Stomach (tissue), 9 donors: Measurements from ENCODE around the gene POLE4. TPM values are rescaled to one million over a fixed set of nuclear protein-coding genes. Genes with fewer than 3 reads are reported as not detected.

Source experiments
- DNase-seq, 2 donors: peaks; one replicate each; pipeline versions ENCODE4 v3.0.0 to v3.0.0-alpha.2; 2013 to 2019
- H3K27ac ChIP-seq, 5 donors: fragments of 200-600 bp in 4 of 5; sonication (generic) in 4 of 5; one replicate each; pipeline ENCODE4 v1.5.1; 2013 to 2019; ENCODE audit warnings: mild to moderate bottlenecking in 1 of 5, moderate library complexity in 1 of 5
- H3K27me3 ChIP-seq, 3 donors: fragments of 200-600 bp; sonication (generic); one replicate each; pipeline ENCODE4 v1.5.1; 2017 to 2019; ENCODE audit warnings: mixed run types in 1 of 3
- H3K36me3 ChIP-seq, 4 donors: fragments of 200-600 bp; sonication (generic); 1 replicate in 3 of 4; 2 replicates in 1 of 4; pipeline ENCODE4 v1.5.1; 2016 to 2019
- H3K4me1 ChIP-seq, 4 donors: fragments of 200-600 bp; sonication (generic); one replicate each; pipeline ENCODE4 v1.5.1; 2016 to 2019
- H3K4me3 ChIP-seq, 4 donors: fragments of 200-600 bp; sonication (generic) in 3 of 4; one replicate each; pipeline ENCODE4 v1.5.1; 2016 to 2019; ENCODE audit warnings: mild to moderate bottlenecking in 1 of 4
- H3K9me3 ChIP-seq, 4 donors: fragments of 200-600 bp; sonication (generic); one replicate each; pipeline ENCODE4 v1.5.1; 2016 to 2019
- EP300 ChIP-seq: sonication (generic); formaldehyde crosslinking; IDR thresholded peaks from one replicate; pipeline ENCODE4 v1.6.1; 2017; ENCODE audit warnings: antibody characterized with exemption
- POLR2A ChIP-seq, 4 donors: fragments of 450-650 bp; IDR thresholded peaks; one replicate each; pipeline ENCODE4 v1.6.1; 2016; ENCODE audit warnings: antibody characterized with exemption in 4 of 4, control low read depth in 2 of 4, mild to moderate bottlenecking in 1 of 4, moderate library complexity in 1 of 4
- POLR2AphosphoS5 ChIP-seq, 3 donors: sonication (generic); formaldehyde crosslinking; IDR thresholded peaks; one replicate each; pipeline ENCODE4 v1.6.1; 2016; ENCODE audit warnings: antibody characterized with exemption in 3 of 3
- WGBS, 5 donors: extraction: QIAGEN DNeasy Blood & Tissue Kit in 3 of 5; methylation state at CpG; one replicate each; pipeline versions ENCODE4 v1.1.5 to v1.1.7; 2013 to 2018; 5-methylcytosine and 5-hydroxymethylcytosine counted together
- intact Hi-C: fragments of 100-400 bp; cut with DNase I; formaldehyde crosslinking; loops from one replicate; pipeline ENCODE4 v1.15.1; 2023; ENCODE audit warnings: low total_unique reads
- polyA plus RNA-seq, 3 donors: library from polyadenylated mRNA; stranded (reverse); fragments of 200-250 nt; gene quantifications; one replicate each; pipeline ENCODE4 v1.2.3, GENCODE V29; 2013
- total RNA-seq, 5 donors: library from RNA; depleted of rRNA; stranded (reverse); fragments of >200 nt; gene quantifications; one replicate each; pipeline versions ENCODE4 v1.1.0 to v1.2.3, GENCODE V29; 2014 to 2016
- TF ChIP-seq, protein P1 (sequence below), 7 experiments: fragments of 450-650 bp in 4 of 7; fragments of 200-600 bp in 3 of 7; sonication (generic) in 3 of 7; IDR thresholded peaks; one replicate each; pipeline ENCODE4 v1.5.1; 2016 to 2019; ENCODE audit warnings: antibody characterized with exemption in 7 of 7, control low read depth in 2 of 7, mild to moderate bottlenecking in 1 of 7
- donor health status: healthy with polysubstance abuse.
- donor health status: Bipolar disorder and iron deficiency.
- donor health status: healthy.

POLE4 gene
- total and polyA plus RNA-seq, 8 donors, result 6.7 to 112 (median 39.4) TPM

DNA sequence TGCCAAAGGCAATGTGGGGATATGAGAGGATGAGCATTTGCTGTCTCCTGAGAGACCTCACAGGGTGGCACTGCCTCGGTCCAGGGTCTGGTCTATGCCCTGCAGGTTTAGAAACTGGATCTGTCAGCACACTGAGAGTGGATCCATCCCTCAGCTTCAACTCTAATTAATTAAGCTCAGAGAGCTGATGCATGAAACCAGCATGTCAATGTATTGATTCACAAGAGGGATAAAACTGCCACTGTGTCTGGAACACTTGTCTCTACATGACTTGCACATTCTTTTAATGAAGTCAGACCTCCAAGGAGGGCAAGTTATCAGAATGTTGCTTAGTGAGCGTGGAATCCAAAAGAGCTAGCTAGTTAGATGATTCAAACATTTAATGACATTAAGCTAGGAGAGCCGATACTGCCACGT lies 22.5 kb upstream of the POLE4 start:
- TF ChIP-seq POLR2A (IDR thresholded peaks at IDR 0.05), result no peak
- no peak for TF ChIP-seq EP300
- Histone ChIP-seq H3K36me3 (no peaks in the 10 kb centered on the region), H3K27ac (no peak overlapping the region), H3K9me3 (no peaks in the 10 kb centered on the region), H3K4me1 (no peaks in the 10 kb centered on the region), H3K4me3 (no peak overlapping the region), H3K27me3 (no peaks in the 10 kb centered on the region)
- no peak for DNase-seq
- 71 to 81% (median 79%) methylated on average over 4 of the region's 4 CpGs for WGBS, 5 donors
- intact Hi-C loops, result no loop called here

GRCh38 chr2:74937221-74937880 lies 21.1 kb upstream of the POLE4 start:
- intact Hi-C loops, result no loop called here
- H3K4me1 ChIP-seq, result no peaks in the 10 kb centered on the region
- TF ChIP-seq POLR2AphosphoS5 (IDR thresholded peaks at IDR 0.05), result no peak
- no peak for TF ChIP-seq POLR2A (IDR thresholded peaks at IDR 0.05)
- no peak for TF ChIP-seq EP300
- TF ChIP-seq, protein P1, sequence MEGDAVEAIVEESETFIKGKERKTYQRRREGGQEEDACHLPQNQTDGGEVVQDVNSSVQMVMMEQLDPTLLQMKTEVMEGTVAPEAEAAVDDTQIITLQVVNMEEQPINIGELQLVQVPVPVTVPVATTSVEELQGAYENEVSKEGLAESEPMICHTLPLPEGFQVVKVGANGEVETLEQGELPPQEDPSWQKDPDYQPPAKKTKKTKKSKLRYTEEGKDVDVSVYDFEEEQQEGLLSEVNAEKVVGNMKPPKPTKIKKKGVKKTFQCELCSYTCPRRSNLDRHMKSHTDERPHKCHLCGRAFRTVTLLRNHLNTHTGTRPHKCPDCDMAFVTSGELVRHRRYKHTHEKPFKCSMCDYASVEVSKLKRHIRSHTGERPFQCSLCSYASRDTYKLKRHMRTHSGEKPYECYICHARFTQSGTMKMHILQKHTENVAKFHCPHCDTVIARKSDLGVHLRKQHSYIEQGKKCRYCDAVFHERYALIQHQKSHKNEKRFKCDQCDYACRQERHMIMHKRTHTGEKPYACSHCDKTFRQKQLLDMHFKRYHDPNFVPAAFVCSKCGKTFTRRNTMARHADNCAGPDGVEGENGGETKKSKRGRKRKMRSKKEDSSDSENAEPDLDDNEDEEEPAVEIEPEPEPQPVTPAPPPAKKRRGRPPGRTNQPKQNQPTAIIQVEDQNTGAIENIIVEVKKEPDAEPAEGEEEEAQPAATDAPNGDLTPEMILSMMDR (IDR thresholded peaks at IDR 0.05), result no peak
- H3K27me3 ChIP-seq, result no peaks in the 10 kb centered on the region
- no peak for DNase-seq
- WGBS, 5 donors, result 79 to 95% (median 89%) methylated on average over 6 of the region's 6 CpGs
- no peaks in the 10 kb centered on the region for H3K36me3 ChIP-seq
- H3K9me3 ChIP-seq, result no peaks in the 10 kb centered on the region
- H3K4me3 ChIP-seq, result no peak overlapping the region
- no peak overlapping the region for H3K27ac ChIP-seq

DNA sequence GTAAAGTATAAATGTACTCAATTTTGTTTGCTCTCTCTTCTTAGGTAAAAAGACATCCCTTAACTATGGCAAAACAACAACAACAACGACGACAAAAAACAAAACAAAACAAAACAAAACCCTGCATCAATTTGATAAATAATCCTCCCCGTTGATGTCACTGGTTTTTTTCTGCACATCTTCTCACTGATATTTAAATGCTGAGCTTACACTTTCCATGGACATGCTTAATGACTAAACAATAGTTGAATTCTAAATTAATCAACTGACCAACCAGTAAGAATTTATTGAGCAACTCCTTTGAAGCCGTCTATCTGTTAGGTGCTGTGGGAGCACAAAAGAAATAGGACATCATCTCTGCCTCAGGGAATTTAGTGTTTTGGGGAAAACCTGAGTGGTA lies 20.2 kb upstream of the POLE4 start:
- Histone ChIP-seq H3K4me1 (no peaks in the 10 kb centered on the region), H3K4me3 (no peak overlapping the region), H3K27me3 (no peaks in the 10 kb centered on the region), H3K9me3 (no peaks in the 10 kb centered on the region), H3K27ac (no peak overlapping the region), H3K36me3 (no peaks in the 10 kb centered on the region)
- TF ChIP-seq EP300 (no peak), POLR2AphosphoS5 (IDR thresholded peaks at IDR 0.05) (no peak), POLR2A (IDR thresholded peaks at IDR 0.05) (no peak)
- intact Hi-C loops, result no loop called here
- 88 to 96% (median 94%) methylated on average over 4 of the region's 4 CpGs for WGBS, 5 donors
- DNase-seq, result no peak

DNA sequence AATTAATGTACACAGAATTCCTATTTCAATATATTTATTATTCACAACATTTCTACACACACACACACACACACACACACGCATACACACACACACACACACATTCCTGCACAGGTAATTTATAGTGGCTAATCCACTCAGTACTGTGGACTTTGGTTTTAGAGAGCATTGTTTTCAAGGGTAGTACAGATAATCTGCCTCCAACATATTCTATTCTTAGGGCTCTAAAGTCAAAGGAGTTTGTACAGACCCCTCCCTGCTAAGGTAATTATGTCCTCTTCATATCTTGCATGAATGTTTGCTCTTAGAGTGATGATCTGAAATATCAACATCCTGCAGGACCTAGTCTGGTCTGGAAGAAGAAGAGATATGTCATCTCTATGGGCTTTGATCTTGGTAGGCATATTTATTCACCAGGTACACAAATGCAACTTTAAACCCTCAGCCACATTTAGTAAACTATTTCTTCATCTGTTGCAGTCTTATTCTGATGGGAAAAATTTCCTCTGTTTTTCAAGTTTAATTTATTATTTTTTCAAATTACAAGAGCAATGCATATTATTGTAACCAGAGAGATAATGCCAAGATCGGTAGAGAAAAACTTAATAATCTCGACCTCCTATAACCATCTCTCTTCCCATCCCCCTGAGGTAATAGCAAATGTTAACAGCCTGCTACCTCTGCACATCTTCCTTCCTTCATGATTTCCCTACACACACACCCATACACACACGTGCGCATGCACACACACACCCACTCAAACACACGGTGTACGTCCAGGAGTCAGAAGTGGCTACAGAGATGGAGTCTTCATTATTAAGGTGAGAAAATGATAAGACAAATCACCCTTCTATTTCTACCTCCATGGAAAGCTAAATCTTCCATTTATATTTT lies 18.3 kb upstream of the POLE4 start:
- Histone ChIP-seq H3K27me3 (no peaks in the 10 kb centered on the region), H3K4me3 (no peak overlapping the region), H3K27ac (no peak overlapping the region), H3K4me1 (no peaks in the 10 kb centered on the region), H3K9me3 (no peaks in the 10 kb centered on the region), H3K36me3 (no peaks in the 10 kb centered on the region)
- 83 to 87% (median 84%) methylated on average over 7 of the region's 7 CpGs for WGBS, 5 donors
- TF ChIP-seq EP300 (no peak), POLR2AphosphoS5 (IDR thresholded peaks at IDR 0.05) (no peak), POLR2A (IDR thresholded peaks at IDR 0.05) (no peak)
- TF ChIP-seq, protein P1 (IDR thresholded peaks at IDR 0.05), result no peak
- intact Hi-C loops, result no loop called here
- no peak for DNase-seq

GRCh38 chr2:74941284-74941683 lies 17.2 kb upstream of the POLE4 start:
- H3K36me3 ChIP-seq, result no peaks in the 10 kb centered on the region
- H3K4me1 ChIP-seq, result no peaks in the 10 kb centered on the region
- TF ChIP-seq POLR2A (IDR thresholded peaks at IDR 0.05) (no peak), POLR2AphosphoS5 (IDR thresholded peaks at IDR 0.05) (no peak)
- WGBS, 5 donors, result 87 to 94% (median 90%) methylated on average over 3 of the region's 3 CpGs
- H3K27me3 ChIP-seq, result no peaks in the 10 kb centered on the region
- intact Hi-C loops, result no loop called here
- no peak overlapping the region for H3K27ac ChIP-seq
- DNase-seq, result no peak
- no peaks in the 10 kb centered on the region for H3K9me3 ChIP-seq
- H3K4me3 ChIP-seq, result no peak overlapping the region
